B cell (primary cell): ENCODE results near the gene AS3MT. TPM values are rescaled to one million over a fixed set of nuclear protein-coding genes. Genes with fewer than 3 reads are reported as not detected.

Experiments
- ATAC-seq: fragments of 200-7000 bp; cut with Tn5 transposase; one replicate; pipeline ENCODE4 v1.10.0; 2021; ENCODE audit warnings: low read depth, mild to moderate bottlenecking, moderate number of reproducible peaks, moderate library complexity
- CTCF ChIA-PET: fragments of 350-600 bp; sonication (Branson Sonifier 250); formaldehyde crosslinking; loops from one replicate; lab custom pipeline; 2021; ENCODE audit warnings: antibody characterized with exemption, inconsistent platforms; lab: Charles Lee
- POLR2A ChIA-PET: fragments of 350-600 bp; sonication (Branson Sonifier 250); formaldehyde crosslinking; loops from one replicate; lab custom pipeline; 2021; ENCODE audit warnings: antibody characterized with exemption; lab: Charles Lee
- DNase-seq: peaks from one replicate; pipeline ENCODE4 v3.0.0; 2013
- H2AFZ ChIP-seq: 2 replicates; pipeline ENCODE4 v1.6.1; 2012; ENCODE audit warnings: mild to moderate bottlenecking, low read depth, low read length; ENCODE audit not compliant: insufficient read depth, poor library complexity, severe bottlenecking
- H3K27ac ChIP-seq, 2 donors: 1 replicate in 1 of 2; 2 replicates in 1 of 2; pipeline ENCODE4 v1.5.1; 2012 to 2013; ENCODE audit warnings: low read length in 2 of 2, mild to moderate bottlenecking in 2 of 2, moderate library complexity in 1 of 2
- H3K27me3 ChIP-seq, 4 experiments: fragments of 200-600 bp in 1 of 4; sonication (generic) in 1 of 4; replicated peaks in 1 of 4; 1 replicate in 2 of 4; 2 replicates in 2 of 4; pipeline versions ENCODE4 v1.6.1 to v1.7.0; 2013 to 2016; ENCODE audit warnings: low read length in 3 of 4, mild to moderate bottlenecking in 2 of 4, mixed read lengths in 1 of 4, moderate library complexity in 1 of 4; ENCODE audit not compliant: insufficient read depth in 4 of 4, control insufficient read depth in 3 of 4; ENCODE audit errors: control extremely low read depth in 1 of 4
- H3K36me3 ChIP-seq, 2 experiments: replicated peaks in 1 of 2; 1 replicate in 1 of 2; 2 replicates in 1 of 2; pipeline versions ENCODE4 v1.6.1 to v1.7.1; 2013; ENCODE audit warnings: low read length in 1 of 2; ENCODE audit not compliant: insufficient read depth in 2 of 2, control insufficient read depth in 1 of 2; ENCODE audit errors: control extremely low read depth in 1 of 2, extremely low read depth in 1 of 2
- H3K4me1 ChIP-seq, 2 donors: fragments of 200-600 bp in 1 of 2; sonication (generic) in 1 of 2; 1 replicate in 1 of 2; 2 replicates in 1 of 2; pipeline versions ENCODE4 v1.5.1 to v1.6.1; 2013 to 2017; ENCODE audit warnings: low read length in 2 of 2; ENCODE audit not compliant: control insufficient read depth in 2 of 2, insufficient read depth in 2 of 2
- H3K4me2 ChIP-seq: replicated peaks from 2 replicates; pipeline ENCODE3; 2012; ENCODE audit warnings: mild to moderate bottlenecking, low read depth, low read length; ENCODE audit not compliant: poor library complexity, severe bottlenecking
- H3K4me3 ChIP-seq, 5 experiments: fragments of 200-600 bp in 1 of 5; sonication (generic) in 1 of 5; 1 replicate in 3 of 5; 2 replicates in 2 of 5; pipeline versions ENCODE4 v1.5.1 to v1.7.0; 2011 to 2016; ENCODE audit warnings: low read length in 4 of 5, mild to moderate bottlenecking in 4 of 5, low read depth in 2 of 5, control low read depth in 1 of 5, moderate library complexity in 1 of 5; ENCODE audit not compliant: insufficient read depth in 1 of 5; ENCODE audit errors: control extremely low read depth in 1 of 5, extremely low read depth in 1 of 5
- H3K79me2 ChIP-seq: fragments of 200-600 bp; sonication (generic); one replicate; pipeline ENCODE4 v1.6.0; 2016; ENCODE audit warnings: low read length; ENCODE audit not compliant: control insufficient read depth, insufficient read depth
- H3K9ac ChIP-seq: fragments of 200-600 bp; sonication (generic); 2 replicates; pipeline ENCODE4 v1.6.1; 2017; ENCODE audit warnings: mild to moderate bottlenecking, low read length, moderate library complexity
- H3K9me3 ChIP-seq, 3 donors: one replicate each; pipeline versions ENCODE4 v1.6.1 to v1.7.1; 2013; ENCODE audit warnings: low read length in 2 of 3; ENCODE audit not compliant: control insufficient read depth in 2 of 3, insufficient read depth in 1 of 3; ENCODE audit errors: control extremely low read depth in 1 of 3
- H4K20me1 ChIP-seq: 2 replicates; pipeline ENCODE4 v1.6.0; 2012; ENCODE audit warnings: mild to moderate bottlenecking, low read length; ENCODE audit not compliant: insufficient read depth, control insufficient read depth, poor library complexity, severe bottlenecking
- H3K27ac Mint-ChIP-seq: one replicate; pipeline ENCODE4 v1.8.0; 2021; ENCODE audit warnings: mixed read lengths
- H3K27me3 Mint-ChIP-seq: one replicate; pipeline ENCODE4 v1.8.0; 2021; ENCODE audit warnings: mixed read lengths
- H3K4me1 Mint-ChIP-seq: one replicate; pipeline ENCODE4 v1.8.0; 2021; ENCODE audit warnings: mixed read lengths
- H3K4me3 Mint-ChIP-seq: one replicate; pipeline ENCODE4 v1.8.0; 2021; ENCODE audit warnings: mixed read lengths
- H3K9me3 Mint-ChIP-seq: one replicate; pipeline ENCODE4 v1.8.0; 2022; ENCODE audit warnings: mixed read lengths; ENCODE audit not compliant: insufficient read depth
- EZH2 ChIP-seq: IDR thresholded peaks from 2 replicates; pipeline ENCODE4 v1.6.1; 2012; ENCODE audit warnings: borderline replicate concordance, low read depth, mild to moderate bottlenecking, moderate library complexity, low read length; ENCODE audit not compliant: insufficient read depth, poor library complexity, severe bottlenecking
- WGBS: methylation state at CpG from one replicate; pipeline ENCODE4 v1.1.5; 2013; ENCODE audit warnings: missing lambda C conversion rate; ENCODE audit not compliant: insufficient coverage; 5-methylcytosine and 5-hydroxymethylcytosine counted together
- intact Hi-C: fragments of 100-400 bp; cut with micrococcal nuclease; formaldehyde crosslinking; loops from one replicate; pipeline ENCODE4 v1.10.0; 2022
- polyA plus RNA-seq: library from polyadenylated mRNA; depleted of rRNA; stranded (reverse); fragments of >200 nt; gene quantifications from 2 replicates; pipeline ENCODE4 v1.2.3, GENCODE V29; 2012
- total RNA-seq, 2 donors: library from RNA; stranded (reverse); fragments of 120-200 nt in 1 of 2; gene quantifications; 1 replicate in 1 of 2; 2 replicates in 1 of 2; pipeline versions ENCODE4 v1.2.3 to v1.2.4, GENCODE V29; 2013 to 2022
- TF ChIP-seq, protein P1 (sequence below): fragments of 200-600 bp; IDR thresholded peaks from one replicate; pipeline ENCODE4 v1.8.0; 2022; ENCODE audit warnings: antibody characterized with exemption, mild to moderate bottlenecking

AS3MT gene
- total and polyA plus RNA-seq, 2 donors (not counting 1 experiment from before 2014, with no cell fraction given), result 0.25 TPM; not detected in 1

DNA sequence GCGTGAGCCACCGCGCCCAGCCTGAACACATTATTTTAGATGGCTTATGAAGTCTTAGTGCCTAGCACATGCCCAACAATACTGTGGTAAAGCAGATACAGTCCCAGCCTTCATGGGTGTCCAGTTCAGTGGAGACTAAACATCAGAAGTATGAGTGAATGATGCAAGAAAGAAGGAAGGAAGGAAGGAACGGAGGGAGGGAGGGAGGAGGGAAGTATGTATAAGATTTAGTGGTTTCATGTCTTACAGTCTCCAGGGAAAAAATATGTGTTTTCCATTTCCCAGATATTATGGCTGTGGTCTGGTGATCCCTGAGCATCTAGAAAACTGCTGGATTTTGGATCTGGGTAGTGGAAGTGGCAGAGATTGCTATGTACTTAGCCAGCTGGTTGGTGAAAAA is 2.9 kb downstream of the AS3MT start:
- Mint-ChIP-seq H3K4me3 (no peak overlapping the region), H3K4me1 (peaks cover 16% of the 10 kb centered on the region), H3K27me3 (peaks cover 38% of the 10 kb centered on the region), H3K27ac (no peak overlapping the region), H3K9me3 (no peaks in the 10 kb centered on the region)
- intact Hi-C loops, result no loop called here
- no peak overlapping the region for H3K9ac ChIP-seq
- DNase-seq (no peak), ATAC-seq (no peak)
- no peak for TF ChIP-seq EZH2
- TF ChIP-seq, protein P1, sequence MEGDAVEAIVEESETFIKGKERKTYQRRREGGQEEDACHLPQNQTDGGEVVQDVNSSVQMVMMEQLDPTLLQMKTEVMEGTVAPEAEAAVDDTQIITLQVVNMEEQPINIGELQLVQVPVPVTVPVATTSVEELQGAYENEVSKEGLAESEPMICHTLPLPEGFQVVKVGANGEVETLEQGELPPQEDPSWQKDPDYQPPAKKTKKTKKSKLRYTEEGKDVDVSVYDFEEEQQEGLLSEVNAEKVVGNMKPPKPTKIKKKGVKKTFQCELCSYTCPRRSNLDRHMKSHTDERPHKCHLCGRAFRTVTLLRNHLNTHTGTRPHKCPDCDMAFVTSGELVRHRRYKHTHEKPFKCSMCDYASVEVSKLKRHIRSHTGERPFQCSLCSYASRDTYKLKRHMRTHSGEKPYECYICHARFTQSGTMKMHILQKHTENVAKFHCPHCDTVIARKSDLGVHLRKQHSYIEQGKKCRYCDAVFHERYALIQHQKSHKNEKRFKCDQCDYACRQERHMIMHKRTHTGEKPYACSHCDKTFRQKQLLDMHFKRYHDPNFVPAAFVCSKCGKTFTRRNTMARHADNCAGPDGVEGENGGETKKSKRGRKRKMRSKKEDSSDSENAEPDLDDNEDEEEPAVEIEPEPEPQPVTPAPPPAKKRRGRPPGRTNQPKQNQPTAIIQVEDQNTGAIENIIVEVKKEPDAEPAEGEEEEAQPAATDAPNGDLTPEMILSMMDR, result no peak
- no peak overlapping the region for H2AFZ ChIP-seq
- ChIA-PET CTCF (interaction anchor here (0.6 kb wide), 1 partner anchor 380 kb away, joined by 3 read pairs; no protein-coding TSS in a partner anchor), POLR2A (no interaction called here)
- H3K27ac ChIP-seq, result no peak overlapping the region
- peaks cover 0 to 13% (median 5%) of the 10 kb centered on the region in 4 experiments for H3K27me3 ChIP-seq
- H4K20me1 ChIP-seq, result no peaks in the 10 kb centered on the region
- H3K4me2 ChIP-seq, result no peak overlapping the region
- H3K4me1 ChIP-seq, result peaks cover 7 to 11% of the 10 kb centered on the region in 2 donors
- 93% methylated on average over 4 of the region's 4 CpGs for WGBS
- H3K4me3 ChIP-seq, result no peak overlapping the region
- no peaks in the 10 kb centered on the region for H3K9me3 ChIP-seq
- H3K79me2 ChIP-seq, result no peaks in the 10 kb centered on the region
- no peaks in the 10 kb centered on the region for H3K36me3 ChIP-seq

DNA sequence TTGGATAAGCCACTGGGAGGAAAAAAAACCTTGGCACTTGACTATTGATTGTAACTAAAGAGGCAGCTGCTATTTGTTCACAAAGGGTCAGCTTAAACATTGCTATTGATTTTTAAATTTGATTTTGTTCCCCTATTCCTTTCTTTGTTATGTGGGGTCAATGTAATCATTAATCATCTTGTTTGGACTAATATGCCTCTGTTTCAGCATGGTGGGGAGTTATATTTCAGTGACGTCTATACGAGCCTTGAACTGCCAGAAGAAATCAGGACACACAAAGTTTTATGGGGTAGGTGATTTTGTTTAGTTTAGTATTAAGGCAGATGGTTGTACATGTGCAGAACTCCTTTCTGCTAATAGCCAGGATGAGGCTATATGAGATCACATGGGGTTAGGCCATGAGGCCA is 7.5 kb downstream of the AS3MT start:
- H3K9ac ChIP-seq, result no peak overlapping the region
- ChIA-PET POLR2A (no interaction called here), CTCF (interaction anchor here (0.7 kb wide), 1 partner anchor 1107 kb away, joined by 4 read pairs; no protein-coding TSS in a partner anchor)
- H3K79me2 ChIP-seq, result no peaks in the 10 kb centered on the region
- no peak for ATAC-seq
- intact Hi-C loops, result no loop called here
- H3K4me1 Mint-ChIP-seq, result no peaks in the 10 kb centered on the region
- no peak for DNase-seq
- H3K4me3 ChIP-seq, result no peak overlapping the region
- H2AFZ ChIP-seq, result no peak overlapping the region
- no peak overlapping the region for H3K4me2 ChIP-seq
- 89% methylated on average over 2 of the region's 2 CpGs for WGBS
- H3K4me1 ChIP-seq, result no peaks in the 10 kb centered on the region
- peaks cover 14% of the 10 kb centered on the region for H3K27me3 Mint-ChIP-seq
- H3K27ac Mint-ChIP-seq, result no peak overlapping the region
- H3K27me3 ChIP-seq, result no peaks in the 10 kb centered on the region
- no peak overlapping the region for H3K27ac ChIP-seq
- no peak overlapping the region for H3K4me3 Mint-ChIP-seq
- TF ChIP-seq, protein P1, result no peak
- TF ChIP-seq EZH2, result no peak
- H4K20me1 ChIP-seq, result no peaks in the 10 kb centered on the region
- no peaks in the 10 kb centered on the region for H3K9me3 ChIP-seq
- no peaks in the 10 kb centered on the region for H3K36me3 ChIP-seq
- H3K9me3 Mint-ChIP-seq, result no peaks in the 10 kb centered on the region
